Mammary epithelial cell (primary cell): ENCODE data around the gene IL3.

Experiments used
- EZH2 ChIP-seq: IDR thresholded peaks from 2 replicates; pipeline ENCODE4 v1.6.1; 2012; ENCODE audit warnings: low read length, inconsistent platforms, borderline replicate concordance
- TF ChIP-seq, protein P1 (sequence below), 2 donors: IDR thresholded peaks in 1 of 2; conservative IDR thresholded peaks in 1 of 2; 2 replicates each; pipeline ENCODE4 v1.5.1; 2011 to 2012; ENCODE audit warnings: inconsistent platforms in 2 of 2, low read length in 2 of 2, mild to moderate bottlenecking in 2 of 2, control low read depth in 1 of 2, low read depth in 1 of 2; ENCODE audit not compliant: insufficient read depth in 1 of 2; ENCODE audit errors: extremely low read depth in 1 of 2

DNA sequence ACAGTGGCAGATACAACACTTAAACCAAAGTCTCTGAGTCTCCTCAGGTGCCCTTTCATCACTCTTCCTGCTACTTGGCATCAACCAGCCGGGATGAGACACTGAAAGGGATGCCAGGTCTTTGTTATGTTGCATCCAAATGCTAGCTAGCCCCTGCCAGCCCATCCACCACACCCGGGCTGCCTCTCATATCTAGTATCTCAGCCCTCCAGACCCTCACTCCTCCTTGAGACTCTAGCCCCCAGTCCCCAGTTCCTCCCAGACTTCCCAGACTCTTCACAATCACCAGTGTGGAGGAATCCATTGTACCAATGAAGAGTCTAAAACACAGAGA lies 34.6 kb downstream of the IL3 start:
- TF ChIP-seq, protein P1, sequence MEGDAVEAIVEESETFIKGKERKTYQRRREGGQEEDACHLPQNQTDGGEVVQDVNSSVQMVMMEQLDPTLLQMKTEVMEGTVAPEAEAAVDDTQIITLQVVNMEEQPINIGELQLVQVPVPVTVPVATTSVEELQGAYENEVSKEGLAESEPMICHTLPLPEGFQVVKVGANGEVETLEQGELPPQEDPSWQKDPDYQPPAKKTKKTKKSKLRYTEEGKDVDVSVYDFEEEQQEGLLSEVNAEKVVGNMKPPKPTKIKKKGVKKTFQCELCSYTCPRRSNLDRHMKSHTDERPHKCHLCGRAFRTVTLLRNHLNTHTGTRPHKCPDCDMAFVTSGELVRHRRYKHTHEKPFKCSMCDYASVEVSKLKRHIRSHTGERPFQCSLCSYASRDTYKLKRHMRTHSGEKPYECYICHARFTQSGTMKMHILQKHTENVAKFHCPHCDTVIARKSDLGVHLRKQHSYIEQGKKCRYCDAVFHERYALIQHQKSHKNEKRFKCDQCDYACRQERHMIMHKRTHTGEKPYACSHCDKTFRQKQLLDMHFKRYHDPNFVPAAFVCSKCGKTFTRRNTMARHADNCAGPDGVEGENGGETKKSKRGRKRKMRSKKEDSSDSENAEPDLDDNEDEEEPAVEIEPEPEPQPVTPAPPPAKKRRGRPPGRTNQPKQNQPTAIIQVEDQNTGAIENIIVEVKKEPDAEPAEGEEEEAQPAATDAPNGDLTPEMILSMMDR (conservative IDR thresholded peaks at IDR 0.05 in 1 of 2, IDR thresholded peaks at IDR 0.05 in 1 of 2; ENCODE audit: extremely low read depth in 1 of 2, insufficient read depth in 1 of 2, low read depth in 1 of 2, low read length in 2 of 2): no peak
- TF ChIP-seq EZH2: no peak
